ENCODE measurements around the gene CREB5. TPM values are rescaled to one million over a fixed set of nuclear protein-coding genes. Genes with fewer than 3 reads are reported as not detected.

The CREB5 gene
- total and polyA plus RNA-seq, 2 donors (not counting 3 experiments of a cell fraction or from before 2014, with no cell fraction given), result 19.6 to 28.4 TPM

GRCh38 chr7:28621369-28621841, 209.1 kb downstream of the CREB5 start:
- H3K27ac ChIP-seq (ENCODE audit: insufficient read depth, low read depth, low read length), result no peak overlapping the region
- H3K9ac ChIP-seq (replicated peaks; ENCODE audit: extremely low read depth, insufficient read depth, low read length), result no peak overlapping the region
- intact Hi-C loops (cut with micrococcal nuclease) (no loop called here), dilution Hi-C loops (cut with MboI; ENCODE audit: extremely low pct_ligation_motif_present, low sequenced_read_pairs) (no loop called here)
- no peaks in the 10 kb centered on the region for H3K9me1 ChIP-seq (replicated peaks; ENCODE audit: control insufficient read depth, extremely low read depth, insufficient read depth, low read length)
- no peak overlapping the region for H2AFZ ChIP-seq (ENCODE audit: low read depth, low read length)
- FAIRE-seq (no peak), DNase-seq (ENCODE audit: low read depth, low spot score) (no peak)
- ChIA-PET CTCF (no interaction called here), POLR2A (no interaction called here)
- no TSS peak for BruUV-seq (replicated peaks)
- TF ChIP-seq CTCF (IDR thresholded peaks at IDR 0.05; ENCODE audit: extremely low read depth in 1 of 2, insufficient read depth in 1 of 2, low read depth in 1 of 2, low read length in 2 of 2) (no peak), POLR2A (IDR thresholded peaks at IDR 0.05; ENCODE audit: low read depth, low read length) (no peak), MYC (IDR thresholded peaks at IDR 0.05; ENCODE audit: low read depth, low read length) (no peak), EZH2 (IDR thresholded peaks at IDR 0.05; ENCODE audit: borderline replicate concordance, low read depth, low read length, severe bottlenecking) (no peak), GATA2 (IDR thresholded peaks at IDR 0.05; ENCODE audit: insufficient read depth, insufficient read length, low read depth, low read length) (no peak), MAX (IDR thresholded peaks at IDR 0.05; ENCODE audit: insufficient read depth, insufficient read length) (no peak)
- H3K9me3 ChIP-seq (replicated peaks; ENCODE audit: control insufficient read depth, insufficient read depth, low read length), result no peaks in the 10 kb centered on the region
- H3K79me2 ChIP-seq (ENCODE audit: control insufficient read depth, insufficient read depth, low read length), result no peaks in the 10 kb centered on the region
- no peaks in the 10 kb centered on the region for H4K20me1 ChIP-seq (replicated peaks; ENCODE audit: control insufficient read depth, extremely low read depth, insufficient read depth, low read length)
- no peaks in the 10 kb centered on the region for H3K36me3 ChIP-seq (ENCODE audit: control insufficient read depth in 2 of 2, extremely low read depth in 1 of 2, insufficient read depth in 2 of 2, low read length in 2 of 2)
- H3K27me3 ChIP-seq (ENCODE audit: control insufficient read depth in 2 of 2, insufficient read depth in 2 of 2, low read length in 2 of 2), result no peaks in the 10 kb centered on the region
- H3K4me3 ChIP-seq (replicated peaks in 1 of 3; ENCODE audit: insufficient read depth in 1 of 3, low read depth in 1 of 3, low read length in 3 of 3), result no peak overlapping the region
- H3K4me1 ChIP-seq (ENCODE audit: control insufficient read depth, extremely low read depth, insufficient read depth, low read length), result no peaks in the 10 kb centered on the region
- H3K4me2 ChIP-seq (ENCODE audit: insufficient read depth, low read length), result no peak overlapping the region

Measured in endothelial cell of umbilical vein (primary cell).